GM18517 (cell line): ENCODE measurements around the gene RNF208.

Source experiments
- ATAC-seq: cut with Tn5 transposase; IDR thresholded peaks from one replicate; pipeline ENCODE4 v1.9.1; 2021; ENCODE audit warnings: mild to moderate bottlenecking, moderate library complexity; ENCODE audit not compliant: unreplicated experiment

Gene RNF208

GRCh38 chr9:137193771-137194170 is 28.3 kb downstream of the RNF208 start:
- no peak for ATAC-seq

GRCh38 chr9:137192859-137193258 is 29.2 kb downstream of the RNF208 start:
- no peak for ATAC-seq

DNA sequence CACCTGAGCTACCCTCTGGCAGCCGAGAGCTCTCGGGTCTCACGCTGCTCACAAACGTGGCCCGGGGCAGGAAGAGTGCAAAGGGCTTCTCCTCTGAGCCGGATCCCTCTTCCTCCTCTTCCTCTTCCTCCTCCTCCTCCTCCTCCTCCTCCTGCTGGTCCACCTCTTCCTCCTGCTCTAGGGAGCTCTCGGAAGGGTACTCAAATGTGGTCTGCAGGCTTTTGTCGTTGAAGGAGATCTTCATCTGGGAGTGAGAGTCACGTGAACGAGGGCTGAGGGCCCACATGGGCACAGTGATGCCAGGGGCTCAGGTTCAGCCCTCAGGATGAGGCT is 29.6 kb downstream of the RNF208 start:
- ATAC-seq, result no peak

GRCh38 chr9:137191691-137192447 is 30.2 kb downstream of the RNF208 start:
- no peak for ATAC-seq

GRCh38 chr9:137191245-137191644 is 30.8 kb downstream of the RNF208 start:
- no peak for ATAC-seq

GRCh38 chr9:137190315-137190856 is 31.7 kb downstream of the RNF208 start:
- no peak for ATAC-seq

DNA sequence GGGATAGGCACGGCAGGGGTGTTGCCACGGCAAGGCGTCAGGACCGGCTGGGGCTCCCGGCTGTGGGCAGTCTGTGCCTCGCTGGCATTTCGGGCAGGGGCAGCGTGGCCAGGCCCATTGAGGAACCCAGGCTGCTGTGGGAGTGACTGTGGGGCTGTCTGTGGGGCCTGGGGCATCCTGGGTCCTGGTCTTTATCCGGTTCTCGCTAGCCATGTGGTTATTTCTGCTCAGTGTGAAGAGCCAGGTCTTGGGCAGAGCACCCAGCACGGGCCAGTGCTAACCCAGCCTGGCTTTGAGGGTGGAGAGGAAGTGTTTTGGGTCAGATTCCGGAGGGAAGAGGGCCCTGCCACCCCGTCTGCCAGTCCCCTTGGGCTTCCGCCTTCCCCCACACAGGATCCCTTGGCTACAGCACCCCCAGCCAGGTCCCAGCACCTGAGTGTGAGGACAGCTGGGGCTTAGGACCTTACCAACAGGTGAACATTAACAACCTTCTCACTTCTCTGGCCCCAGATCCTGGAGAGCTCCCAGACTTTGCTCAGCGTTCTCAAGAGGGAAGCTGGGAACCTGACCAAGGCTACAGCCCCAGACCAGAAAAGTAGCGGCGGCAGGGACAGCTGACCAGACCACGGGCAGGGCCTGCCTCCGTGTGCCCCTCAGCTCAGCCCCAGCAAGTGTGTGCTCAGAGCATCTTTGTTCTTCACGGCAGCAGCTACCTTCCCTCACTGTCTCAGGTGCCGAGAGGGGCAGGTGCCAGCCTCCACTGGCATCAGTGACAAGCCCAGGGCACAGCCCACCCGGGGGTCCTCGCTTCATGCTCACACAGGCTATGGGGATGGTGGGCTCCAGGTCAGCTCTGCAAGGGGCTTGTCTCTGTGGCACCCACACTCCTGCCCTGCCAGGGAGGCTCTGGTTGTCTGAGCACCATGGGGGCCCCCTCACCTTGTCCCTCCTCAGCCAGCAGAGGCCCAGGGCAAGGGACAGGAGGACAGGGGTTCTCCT is 32.4 kb downstream of the RNF208 start:
- no peak for ATAC-seq

GRCh38 chr9:137188490-137189296 is 33.3 kb downstream of the RNF208 start, which contains the start of the genes ANAPC2 and SSNA1:
TSS of gene ANAPC2 (minus strand) at chr9:137188560. CDS start at chr9:137188532, 28 bp downstream.
TSS of gene SSNA1 (plus strand) at chr9:137188676. CDS start at chr9:137188727, 51 bp downstream.
- peak; percentile 82 for ATAC-seq

GRCh38 chr9:137188086-137188489 is 34.0 kb downstream of the RNF208 start:
- no peak for ATAC-seq

GRCh38 chr9:137187386-137187785 is 34.7 kb downstream of the RNF208 start:
- ATAC-seq, result no peak

- no peak for ATAC-seq
Observed at GRCh38 chr9:137186385-137186784, 35.7 kb downstream of the RNF208 start.

- ATAC-seq, result no peak
Observed at GRCh38 chr9:137185921-137186320, 36.1 kb downstream of the RNF208 start.

GRCh38 chr9:137184881-137185660 is 37.0 kb downstream of the RNF208 start:
- ATAC-seq, result no peak

DNA sequence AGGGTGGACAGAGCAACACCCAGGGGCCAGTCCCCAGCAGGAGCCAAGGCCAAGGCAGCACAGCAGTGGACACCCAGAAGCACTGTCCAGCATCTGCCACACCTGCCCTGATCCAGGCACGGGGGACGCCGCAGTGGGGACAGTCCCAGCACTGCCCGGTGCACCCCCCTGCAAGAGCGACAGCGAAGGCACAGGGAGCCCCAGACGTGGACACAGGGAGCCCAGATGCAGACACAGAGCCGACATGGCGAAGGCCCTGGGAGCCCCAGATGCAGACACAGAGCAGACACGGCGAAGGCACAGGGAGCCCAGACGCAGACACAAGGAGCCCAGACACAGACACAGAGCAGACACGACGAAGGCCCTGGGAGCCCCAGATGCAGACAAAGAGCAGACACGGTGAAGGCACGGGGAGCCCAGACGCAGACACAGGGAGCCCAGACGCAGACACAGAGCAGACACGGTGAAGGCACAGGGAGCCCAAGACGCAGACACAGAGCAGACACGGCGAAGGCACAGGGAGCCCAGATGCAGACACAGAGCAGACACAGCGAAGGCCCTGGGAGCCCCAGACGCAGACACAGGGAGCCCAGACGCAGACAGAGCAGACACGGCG is 38.0 kb downstream of the RNF208 start:
- no peak for ATAC-seq

DNA sequence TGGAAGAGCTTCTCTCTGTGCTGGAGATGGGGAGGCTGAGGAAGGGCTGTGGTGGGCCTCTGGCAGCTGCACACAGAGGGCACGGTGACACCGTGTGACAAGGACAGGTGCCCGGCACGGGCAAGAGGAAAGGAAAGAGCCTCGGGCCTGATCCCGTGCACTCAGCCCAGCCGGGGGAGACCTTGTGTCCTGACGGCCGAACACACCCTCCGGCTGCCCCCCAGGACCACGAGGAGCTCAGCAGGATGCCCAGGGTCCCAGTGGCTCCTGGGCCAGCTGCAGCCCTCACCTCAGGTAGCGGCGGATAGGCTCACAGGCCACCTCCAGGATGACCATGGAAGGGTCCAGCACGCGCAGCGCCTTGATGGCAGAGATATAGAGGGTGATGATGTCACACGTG is 39.2 kb downstream of the RNF208 start:
- ATAC-seq, result no peak

DNA sequence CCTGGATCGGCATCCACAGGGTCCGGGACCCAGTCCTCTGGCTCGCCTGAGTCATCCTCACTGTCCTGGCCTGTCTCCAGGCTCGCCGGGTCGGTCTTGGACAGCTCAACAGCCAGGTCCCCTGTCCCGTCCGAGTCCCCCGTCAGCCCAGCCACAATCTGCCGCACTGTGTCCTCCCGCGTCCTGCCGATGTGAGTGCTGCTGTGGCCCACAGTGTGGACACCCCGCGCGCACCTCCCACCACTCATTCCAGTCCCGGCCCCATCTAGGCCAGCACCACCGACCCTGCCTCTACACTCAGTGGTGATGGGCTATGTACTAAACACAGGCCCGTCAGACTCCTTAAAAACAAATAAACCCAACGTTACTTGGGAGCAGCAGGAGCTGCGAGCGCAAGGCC is 40.4 kb downstream of the RNF208 start:
- no peak for ATAC-seq

DNA sequence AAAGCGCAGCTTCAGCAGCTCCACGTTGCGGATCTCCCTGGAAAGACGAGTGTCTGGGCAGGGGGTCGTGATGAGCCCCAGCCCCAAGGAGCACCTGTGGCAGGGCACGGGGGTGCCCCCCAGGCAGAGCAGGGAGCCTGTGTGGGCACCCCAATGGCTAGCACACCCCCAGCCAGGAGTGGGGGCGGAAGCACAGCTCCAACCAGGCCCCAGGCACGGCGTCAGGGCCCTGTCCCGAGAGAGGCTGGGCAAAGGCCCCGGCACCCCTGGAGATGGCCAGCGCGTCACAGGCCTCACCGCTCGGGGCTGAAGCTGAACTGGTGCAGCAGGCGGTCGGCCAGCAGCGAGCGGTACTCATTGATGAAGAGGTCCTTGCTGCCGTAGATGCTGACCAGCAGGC is 41.5 kb downstream of the RNF208 start:
- ATAC-seq, result no peak

GRCh38 chr9:137179761-137180160 is 42.3 kb downstream of the RNF208 start:
- ATAC-seq, result no peak

DNA sequence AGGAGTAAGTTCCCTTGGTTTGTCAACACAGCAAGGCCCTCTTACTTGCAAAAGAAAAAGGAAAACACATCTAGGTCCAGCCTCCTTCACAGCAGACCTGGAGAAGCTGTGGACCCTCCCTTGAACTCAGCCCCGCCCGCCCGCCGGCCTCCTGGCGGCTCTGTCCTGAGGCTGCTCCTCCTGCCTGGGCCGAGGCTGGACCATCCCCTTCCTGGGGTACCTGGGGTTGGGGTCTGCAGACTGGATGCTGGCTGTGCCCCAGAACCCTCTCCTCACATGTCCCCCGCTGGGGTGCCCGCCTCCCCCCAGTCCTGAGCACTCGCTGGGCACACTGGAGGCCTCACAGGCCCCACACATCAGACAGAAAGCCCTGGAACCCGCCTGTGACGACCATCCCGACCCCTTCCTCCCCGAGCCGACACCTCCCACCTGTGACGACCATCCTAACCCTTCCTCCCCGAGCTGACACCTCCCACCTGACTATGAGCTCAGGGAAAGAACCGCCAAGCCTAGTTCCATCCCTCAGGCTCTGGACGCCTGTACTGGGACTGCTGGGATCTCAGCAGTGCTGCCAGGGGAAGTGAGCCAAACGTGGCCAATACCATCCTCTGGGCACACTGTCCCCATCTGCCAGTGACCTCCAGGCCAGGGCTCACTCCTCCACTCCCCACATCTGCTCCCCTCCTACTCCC is 43.0 kb downstream of the RNF208 start:
- no peak for ATAC-seq
